ENCODE measurements around the gene ST3GAL3. TPM values are rescaled to one million over a fixed set of nuclear protein-coding genes. Genes with fewer than 3 reads are reported as not detected.

Gene ST3GAL3
- total and polyA plus RNA-seq, 11 donors = 14.4 to 31.7 (median 26.3) TPM

DNA sequence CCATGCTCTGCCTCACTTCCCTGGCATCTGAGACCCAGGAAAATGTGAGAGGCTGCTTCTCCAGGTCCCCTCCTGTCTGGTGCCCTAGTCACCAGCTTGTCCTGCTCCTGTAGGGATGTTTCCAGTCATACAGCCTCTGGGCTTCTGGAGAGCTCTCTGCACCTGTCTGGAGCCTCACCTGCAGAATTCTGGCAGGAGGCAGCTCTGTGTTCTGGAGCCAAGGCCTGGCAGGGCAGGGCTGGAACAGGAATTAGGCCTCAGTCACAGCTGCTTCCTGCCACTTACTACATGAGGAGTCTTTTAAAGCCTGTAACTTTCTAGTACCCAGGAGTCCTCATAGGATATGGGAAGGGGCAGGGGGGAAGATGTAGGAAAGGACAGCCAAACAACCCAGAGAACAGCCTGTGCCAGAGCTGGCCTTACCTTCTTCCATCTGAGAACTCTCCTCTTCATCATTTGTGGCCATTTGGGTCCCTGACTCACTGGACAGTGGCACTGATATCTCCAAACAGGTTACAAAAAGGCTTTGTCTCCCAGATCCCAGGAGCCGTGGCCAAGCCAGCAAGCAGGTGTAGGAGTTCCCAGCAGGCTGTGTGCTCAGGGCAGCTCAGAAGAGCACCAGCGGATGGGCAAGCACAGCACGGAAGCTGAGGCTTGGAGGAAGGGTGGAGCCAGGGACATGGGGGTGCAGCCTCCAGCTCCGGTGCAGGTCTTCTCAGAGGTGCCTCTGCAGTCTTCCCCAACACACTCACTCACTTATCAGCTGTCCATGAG, 194.9 kb downstream of the ST3GAL3 start:
- Histone ChIP-seq H3K27me3 (no peaks in the 10 kb centered on the region), H3K27ac (no peak overlapping the region), H3K4me3 (no peak overlapping the region), H3K9me3 (no peaks in the 10 kb centered on the region), H3K36me3 (peaks cover 0 to 34% (median 13%) of the 10 kb centered on the region in 9 donors), H3K4me1 (peaks cover 0 to 10% (median 0%) of the 10 kb centered on the region in 12 donors)
- DNase-seq (no peak), ATAC-seq (no peak)
- 94 to 100% (median 96%) methylated on average over 4 of the region's 4 CpGs for WGBS, 4 donors
- intact Hi-C loops (cut with DNase I) = no loop called here
- TF ChIP-seq POLR2A (IDR thresholded peaks at IDR 0.05) = no peak
- TF ChIP-seq, protein P1, sequence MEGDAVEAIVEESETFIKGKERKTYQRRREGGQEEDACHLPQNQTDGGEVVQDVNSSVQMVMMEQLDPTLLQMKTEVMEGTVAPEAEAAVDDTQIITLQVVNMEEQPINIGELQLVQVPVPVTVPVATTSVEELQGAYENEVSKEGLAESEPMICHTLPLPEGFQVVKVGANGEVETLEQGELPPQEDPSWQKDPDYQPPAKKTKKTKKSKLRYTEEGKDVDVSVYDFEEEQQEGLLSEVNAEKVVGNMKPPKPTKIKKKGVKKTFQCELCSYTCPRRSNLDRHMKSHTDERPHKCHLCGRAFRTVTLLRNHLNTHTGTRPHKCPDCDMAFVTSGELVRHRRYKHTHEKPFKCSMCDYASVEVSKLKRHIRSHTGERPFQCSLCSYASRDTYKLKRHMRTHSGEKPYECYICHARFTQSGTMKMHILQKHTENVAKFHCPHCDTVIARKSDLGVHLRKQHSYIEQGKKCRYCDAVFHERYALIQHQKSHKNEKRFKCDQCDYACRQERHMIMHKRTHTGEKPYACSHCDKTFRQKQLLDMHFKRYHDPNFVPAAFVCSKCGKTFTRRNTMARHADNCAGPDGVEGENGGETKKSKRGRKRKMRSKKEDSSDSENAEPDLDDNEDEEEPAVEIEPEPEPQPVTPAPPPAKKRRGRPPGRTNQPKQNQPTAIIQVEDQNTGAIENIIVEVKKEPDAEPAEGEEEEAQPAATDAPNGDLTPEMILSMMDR (IDR thresholded peaks at IDR 0.05) = no peak

GRCh38 chr1:43904660-43905551, 197.6 kb downstream of the ST3GAL3 start:
- no peak for ATAC-seq
- DNase-seq = no peak
- Histone ChIP-seq H3K4me1 (peaks cover 0 to 10% (median 0%) of the 10 kb centered on the region in 12 donors), H3K27ac (no peak overlapping the region), H3K27me3 (no peaks in the 10 kb centered on the region), H3K36me3 (peaks cover 0 to 20% (median 6%) of the 10 kb centered on the region in 9 donors), H3K9me3 (no peaks in the 10 kb centered on the region), H3K4me3 (no peak overlapping the region)
- no peak for TF ChIP-seq POLR2A (IDR thresholded peaks at IDR 0.05)
- TF ChIP-seq, protein P1 (IDR thresholded peaks at IDR 0.05) = no peak
- 43 to 65% (median 59%) methylated on average over 7 of the region's 7 CpGs for WGBS, 4 donors
- intact Hi-C loops (cut with DNase I) = no loop called here

DNA sequence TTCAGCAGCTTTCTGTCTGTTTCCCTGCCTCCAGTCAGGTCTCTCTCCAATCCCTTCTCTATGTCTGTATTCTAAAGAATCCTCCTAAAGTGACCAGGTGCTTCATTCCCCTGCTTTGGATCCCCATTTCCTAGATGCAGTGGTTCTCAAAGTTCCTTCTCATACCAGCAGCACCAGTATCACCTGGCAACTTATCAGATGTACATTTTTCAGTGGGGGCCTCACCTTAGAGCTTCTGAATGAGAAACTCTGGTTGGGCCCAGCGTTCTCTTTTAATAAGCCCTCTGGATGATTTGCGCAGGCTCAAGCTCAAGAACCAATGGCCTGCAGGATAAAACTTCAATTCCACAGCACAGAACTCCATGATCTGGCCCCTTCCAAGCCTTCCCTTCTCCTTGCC, 200.9 kb downstream of the ST3GAL3 start:
- 98 to 100% (median 99%) methylated on average over 2 of the region's 2 CpGs for WGBS, 4 donors
- no peak overlapping the region for H3K4me3 ChIP-seq
- TF ChIP-seq, protein P1 (IDR thresholded peaks at IDR 0.05) = no peak
- TF ChIP-seq POLR2A (IDR thresholded peaks at IDR 0.05) = no peak
- ATAC-seq (no peak), DNase-seq (no peak)
- peaks cover 0 to 23% (median 6%) of the 10 kb centered on the region in 9 donors for H3K36me3 ChIP-seq
- peaks cover 0 to 7% (median 0%) of the 10 kb centered on the region in 12 donors for H3K4me1 ChIP-seq
- intact Hi-C loops (cut with DNase I) = no loop called here
- no peak overlapping the region for H3K27ac ChIP-seq
- H3K9me3 ChIP-seq = no peaks in the 10 kb centered on the region
- no peaks in the 10 kb centered on the region for H3K27me3 ChIP-seq

- ATAC-seq (no peak), DNase-seq (no peak)
- 91 to 97% (median 93%) methylated on average over 5 of the region's 5 CpGs for WGBS, 4 donors
- Histone ChIP-seq H3K4me3 (no peak overlapping the region), H3K9me3 (no peaks in the 10 kb centered on the region), H3K27ac (no peak overlapping the region), H3K4me1 (peaks cover 0 to 7% (median 0%) of the 10 kb centered on the region in 12 donors), H3K27me3 (no peaks in the 10 kb centered on the region), H3K36me3 (peaks cover 0 to 23% (median 6%) of the 10 kb centered on the region in 9 donors)
- intact Hi-C loops (cut with DNase I) = no loop called here
- TF ChIP-seq POLR2A (IDR thresholded peaks at IDR 0.05) = no peak
- TF ChIP-seq, protein P1 (IDR thresholded peaks at IDR 0.05) = no peak
Observed at GRCh38 chr1:43908858-43909257, 201.5 kb downstream of the ST3GAL3 start.
